HCT116 (cell line): ENCODE data around the gene CCDC160.

ENCODE experiments used
- TF ChIP-seq, protein P1 (sequence below): IDR thresholded peaks from 2 replicates; pipeline ENCODE4 v1.6.1; 2012
- TF ChIP-seq, protein P2 (sequence below), 3 experiments: fragments of 200-600 bp in 1 of 3; sonication (generic) in 1 of 3; IDR thresholded peaks in 2 of 3; conservative IDR thresholded peaks in 1 of 3; 2 replicates each; pipeline ENCODE4 v1.5.1; 2012 to 2017; ENCODE audit warnings: low read depth in 2 of 3, low read length in 2 of 3, antibody characterized with exemption in 1 of 3, borderline replicate concordance in 1 of 3, control low read depth in 1 of 3, mild to moderate bottlenecking in 1 of 3, mixed read lengths in 1 of 3, mixed run types in 1 of 3, moderate library complexity in 1 of 3; ENCODE audit not compliant: insufficient read depth in 1 of 3

DNA sequence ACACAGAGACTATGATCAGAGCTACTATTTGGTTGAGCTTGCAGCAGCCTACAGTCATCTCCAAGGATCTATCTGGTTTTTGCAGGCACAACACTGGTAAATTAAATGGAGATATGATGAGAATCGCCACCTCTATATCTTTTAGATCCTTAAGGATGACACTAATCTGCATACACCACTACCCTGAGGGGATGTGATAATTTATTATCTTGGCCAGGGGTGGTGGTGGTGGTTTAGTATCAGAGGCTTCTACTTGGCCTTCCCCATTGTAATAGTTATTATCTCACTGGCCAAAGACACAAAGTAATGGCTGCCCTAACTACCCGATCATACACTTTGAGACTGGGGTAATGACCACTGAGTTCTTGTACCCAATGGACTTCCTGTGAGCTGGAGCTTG lies 21.2 kb downstream of the CCDC160 start:
- TF ChIP-seq, protein P1, sequence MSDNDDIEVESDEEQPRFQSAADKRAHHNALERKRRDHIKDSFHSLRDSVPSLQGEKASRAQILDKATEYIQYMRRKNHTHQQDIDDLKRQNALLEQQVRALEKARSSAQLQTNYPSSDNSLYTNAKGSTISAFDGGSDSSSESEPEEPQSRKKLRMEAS = no peak
- TF ChIP-seq, protein P2, sequence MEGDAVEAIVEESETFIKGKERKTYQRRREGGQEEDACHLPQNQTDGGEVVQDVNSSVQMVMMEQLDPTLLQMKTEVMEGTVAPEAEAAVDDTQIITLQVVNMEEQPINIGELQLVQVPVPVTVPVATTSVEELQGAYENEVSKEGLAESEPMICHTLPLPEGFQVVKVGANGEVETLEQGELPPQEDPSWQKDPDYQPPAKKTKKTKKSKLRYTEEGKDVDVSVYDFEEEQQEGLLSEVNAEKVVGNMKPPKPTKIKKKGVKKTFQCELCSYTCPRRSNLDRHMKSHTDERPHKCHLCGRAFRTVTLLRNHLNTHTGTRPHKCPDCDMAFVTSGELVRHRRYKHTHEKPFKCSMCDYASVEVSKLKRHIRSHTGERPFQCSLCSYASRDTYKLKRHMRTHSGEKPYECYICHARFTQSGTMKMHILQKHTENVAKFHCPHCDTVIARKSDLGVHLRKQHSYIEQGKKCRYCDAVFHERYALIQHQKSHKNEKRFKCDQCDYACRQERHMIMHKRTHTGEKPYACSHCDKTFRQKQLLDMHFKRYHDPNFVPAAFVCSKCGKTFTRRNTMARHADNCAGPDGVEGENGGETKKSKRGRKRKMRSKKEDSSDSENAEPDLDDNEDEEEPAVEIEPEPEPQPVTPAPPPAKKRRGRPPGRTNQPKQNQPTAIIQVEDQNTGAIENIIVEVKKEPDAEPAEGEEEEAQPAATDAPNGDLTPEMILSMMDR (IDR thresholded peaks at IDR 0.05 in 2 of 3, conservative IDR thresholded peaks at IDR 0.05 in 1 of 3; ENCODE audit: borderline replicate concordance in 1 of 3, insufficient read depth in 1 of 3, low read depth in 2 of 3, low read length in 2 of 3) = no peak
